CD4-positive, alpha-beta T cell treated with Interleukin-15 for 4 hours (primary cell): ENCODE measurements around the gene GPR142.
"Not testable (repeated sequence)": the region's sequence is repeated elsewhere in the genome, so short reads cannot be mapped to it uniquely, and the experiment has no call there.

Source experiments
- DNase-seq: peaks from one replicate; pipeline ENCODE4 v3.0.0-alpha.2; 2020; ENCODE audit warnings: low spot score

The GPR142 gene

GRCh38 chr17:74393346-74393942, 26.1 kb downstream of the GPR142 start:
- no peak for DNase-seq

- no peak for DNase-seq
Observed at GRCh38 chr17:74394275-74394950, 27.1 kb downstream of the GPR142 start.

- DNase-seq, result no peak
Observed at GRCh38 chr17:74394977-74395376, 27.7 kb downstream of the GPR142 start.

GRCh38 chr17:74396567-74396966, 29.3 kb downstream of the GPR142 start:
- no peak for DNase-seq

- DNase-seq, result no peak
Observed at GRCh38 chr17:74402048-74402447, 34.7 kb downstream of the GPR142 start.

- DNase-seq, result no peak
Observed at GRCh38 chr17:74403512-74404137, 36.3 kb downstream of the GPR142 start.

- DNase-seq, result no peak
Observed at GRCh38 chr17:74404218-74404617, 36.9 kb downstream of the GPR142 start.

- DNase-seq, result no peak
Observed at GRCh38 chr17:74404789-74405188, 37.5 kb downstream of the GPR142 start.

GRCh38 chr17:74405311-74405710, 38.0 kb downstream of the GPR142 start:
- DNase-seq, result not testable (repeated sequence)

GRCh38 chr17:74407384-74407783, 40.1 kb downstream of the GPR142 start:
- no peak for DNase-seq

- no peak for DNase-seq
Observed at GRCh38 chr17:74408262-74408661, 41.0 kb downstream of the GPR142 start.

GRCh38 chr17:74408815-74409214, 41.5 kb downstream of the GPR142 start:
- no peak for DNase-seq

GRCh38 chr17:74410001-74410443, 42.7 kb downstream of the GPR142 start:
- DNase-seq, result no peak

- DNase-seq, result no peak
Observed at GRCh38 chr17:74412581-74412980, 45.3 kb downstream of the GPR142 start.

GRCh38 chr17:74413491-74413890, 46.2 kb downstream of the GPR142 start:
- no peak for DNase-seq

GRCh38 chr17:74414510-74414909, 47.2 kb downstream of the GPR142 start:
- no peak for DNase-seq

- DNase-seq, result no peak
Observed at GRCh38 chr17:74415608-74416396, 48.5 kb downstream of the GPR142 start.

- DNase-seq, result no peak
Observed at GRCh38 chr17:74417178-74418045, 50.1 kb downstream of the GPR142 start.

- DNase-seq, result no peak
Observed at GRCh38 chr17:74419928-74420411, 52.7 kb downstream of the GPR142 start.
